GM18526 (cell line): ENCODE measurements around the gene FZR1.

ENCODE experiments used
- POLR2A ChIP-seq: IDR thresholded peaks from 3 replicates; pipeline ENCODE4 v1.6.1; 2011; ENCODE audit not compliant: insufficient read length; ENCODE audit errors: extremely low read depth

FZR1 gene

DNA sequence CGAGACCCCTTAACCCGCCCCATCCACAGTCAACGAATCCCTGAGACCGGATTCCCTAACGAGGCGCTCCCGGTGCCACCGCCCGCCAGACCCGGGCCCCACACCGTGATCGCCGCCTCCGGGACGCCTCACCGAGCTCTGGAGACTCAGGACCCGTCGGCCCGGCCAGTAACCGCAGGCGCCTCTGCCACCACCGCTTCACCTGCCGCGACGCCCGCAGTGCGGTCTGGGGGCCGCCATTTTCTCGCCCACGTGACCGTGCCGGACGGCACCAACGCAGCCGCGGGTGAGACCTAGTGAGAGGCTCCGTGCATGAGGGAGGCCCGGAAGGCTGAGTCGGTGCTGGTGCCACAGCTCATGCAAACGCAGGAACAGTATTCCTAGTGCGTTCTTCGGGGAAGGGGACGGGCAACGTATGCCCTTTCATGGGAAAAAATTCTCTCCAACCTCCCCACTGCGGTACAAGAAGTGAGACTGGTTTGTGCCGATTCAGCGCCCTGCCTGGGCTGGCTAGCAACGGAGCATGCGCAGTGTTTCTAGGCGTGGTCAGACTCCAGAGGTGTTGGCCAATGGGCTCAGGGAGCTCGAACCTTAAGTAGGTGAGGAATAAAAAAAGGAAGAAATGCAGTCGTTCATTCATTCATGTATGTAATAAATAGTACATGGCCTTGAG is 5.5 kb upstream of the FZR1 start, which contains the start of gene DOHH:
Gene DOHH (minus strand): TSS at position 246 of the 673 bp plus-strand sequence. CDS start 3,860 bp downstream, outside the sequence.
- TF ChIP-seq POLR2A = peak; percentile 87

DNA sequence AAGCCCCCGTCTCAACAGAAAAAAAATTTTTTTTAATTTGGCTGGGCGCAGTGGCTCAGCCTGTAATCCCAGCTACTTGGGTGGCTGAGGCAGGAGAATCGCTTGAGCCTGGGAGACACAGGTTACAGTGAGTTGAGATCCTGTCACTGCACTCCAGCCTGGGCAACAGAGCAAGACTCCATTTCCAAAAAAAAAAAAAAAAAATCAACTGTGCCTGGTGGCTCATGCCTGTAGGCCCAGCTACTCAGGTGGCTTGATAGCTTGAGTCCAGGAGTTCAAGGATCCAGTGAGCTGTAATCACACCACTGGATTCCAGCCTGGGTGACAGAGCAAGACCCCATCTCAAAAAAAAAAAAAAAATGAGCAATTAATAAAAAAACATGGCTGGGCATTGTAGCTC is 4.3 kb upstream of the FZR1 start:
- TF ChIP-seq POLR2A = no peak

DNA sequence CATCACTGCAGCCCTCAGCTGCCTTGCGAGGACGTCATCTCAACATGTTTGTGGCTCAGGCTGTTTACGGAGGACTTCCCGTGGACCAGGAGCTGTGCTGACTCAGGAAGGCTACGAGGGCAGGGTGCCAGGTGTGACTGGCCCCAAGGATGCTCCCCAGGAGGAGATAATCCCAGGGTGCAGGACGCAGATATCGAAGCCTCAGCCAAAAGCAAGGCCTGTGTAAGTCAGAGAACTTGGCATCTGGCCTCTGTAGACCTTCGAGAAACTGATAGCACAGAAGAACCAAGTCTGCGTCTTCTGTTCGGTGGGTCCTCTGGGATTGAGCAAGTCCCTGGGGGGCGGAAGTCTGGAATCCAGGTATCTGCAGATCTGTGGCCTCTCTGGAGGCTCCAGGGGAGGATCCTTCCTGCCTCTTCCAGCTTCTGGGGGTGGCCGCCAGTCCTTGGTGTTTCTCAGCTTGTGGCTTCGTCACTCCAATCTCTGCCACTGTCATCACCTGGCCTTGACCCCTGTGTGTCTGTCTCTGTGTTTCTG is 3.0 kb upstream of the FZR1 start:
- no peak for TF ChIP-seq POLR2A

- TF ChIP-seq POLR2A = no peak
These were observed 1.4 kb upstream of the FZR1 start for GRCh38 chr19:3504735-3505134.

DNA sequence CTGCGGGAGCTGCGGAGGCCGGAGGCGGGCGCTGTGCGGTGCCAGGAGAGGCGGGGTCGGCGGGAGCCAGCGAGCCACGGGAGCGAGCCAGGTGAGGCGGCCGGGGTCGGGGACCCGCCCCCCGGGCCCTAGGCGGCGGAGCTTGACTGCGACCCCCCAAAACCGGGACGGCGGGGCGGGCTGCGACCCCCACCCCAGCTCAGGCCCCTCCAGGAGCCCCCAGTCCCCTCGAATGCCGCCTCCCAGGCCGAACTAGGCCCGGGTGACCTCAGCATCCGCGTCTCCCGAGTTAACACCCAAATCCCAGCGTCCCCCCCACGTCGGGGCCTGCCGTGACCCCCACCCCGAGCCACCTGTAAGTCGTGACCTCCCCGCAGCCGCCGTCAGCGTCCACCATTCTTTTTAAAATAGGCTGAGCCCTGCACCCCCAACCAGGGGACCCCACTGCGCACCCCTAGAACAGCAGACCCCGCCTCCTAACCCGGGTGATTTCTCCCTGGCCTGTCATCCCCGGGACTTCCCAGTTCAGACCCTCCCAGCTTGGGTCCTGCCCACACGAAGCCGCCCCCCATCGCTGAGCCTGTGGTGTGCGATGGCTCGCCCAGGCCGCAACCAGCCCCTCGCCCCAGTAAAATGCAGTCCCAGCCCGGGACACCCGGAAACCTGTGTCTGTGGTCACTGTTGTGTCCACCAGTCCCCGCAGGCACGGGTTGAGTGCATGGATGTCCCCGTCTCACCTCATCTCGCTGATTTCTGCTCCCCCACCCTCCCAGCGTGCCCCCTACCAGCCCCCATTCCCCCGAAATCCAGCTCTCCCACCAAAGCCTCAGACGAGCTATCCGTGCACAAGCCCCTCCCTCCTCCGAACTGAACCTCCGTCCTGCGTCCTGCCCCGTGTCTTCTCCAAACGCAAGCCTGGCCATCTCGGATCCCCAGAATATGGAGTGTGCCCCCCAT is 551 bp downstream of the FZR1 start:
- no peak for TF ChIP-seq POLR2A

- TF ChIP-seq POLR2A = no peak
These were observed 1.4 kb downstream of the FZR1 start for GRCh38 chr19:3507371-3508120.

DNA sequence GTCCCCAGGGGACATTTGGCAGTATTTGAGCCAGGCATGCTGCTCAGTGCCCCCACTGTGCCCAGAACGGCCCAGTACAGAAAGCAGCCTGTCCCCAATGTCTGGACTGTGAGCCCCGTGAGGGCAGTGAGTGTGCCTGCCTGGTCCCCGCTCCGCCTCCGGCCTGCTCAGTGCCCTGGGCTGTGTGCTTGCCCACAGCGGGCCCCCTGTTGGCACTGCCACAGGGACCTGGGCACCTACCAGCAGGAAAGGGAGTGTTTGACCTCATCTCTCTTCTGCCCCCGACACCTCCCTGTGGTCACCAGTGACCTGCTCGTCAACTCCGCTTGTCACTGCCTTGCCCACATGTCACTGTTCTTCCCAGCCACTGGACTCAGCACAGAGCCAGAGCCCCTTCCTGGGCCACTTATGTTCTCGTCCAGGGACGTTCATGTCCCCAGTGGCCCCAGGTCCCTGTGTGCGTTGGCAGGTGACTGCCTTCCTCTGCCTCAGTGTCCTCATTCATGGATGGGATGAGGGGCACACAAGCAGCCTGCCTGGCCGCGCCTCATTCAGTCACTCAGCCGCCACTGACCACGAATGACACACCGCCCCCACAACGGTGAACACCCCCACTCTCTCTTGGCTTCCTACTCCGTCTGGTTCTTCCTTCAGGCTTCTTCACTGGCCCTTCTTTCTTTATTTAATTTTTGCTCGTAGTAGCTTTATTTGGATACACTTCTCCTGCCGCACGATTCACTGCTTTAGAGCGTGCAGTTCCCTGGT is 2.8 kb downstream of the FZR1 start:
- TF ChIP-seq POLR2A = no peak

- TF ChIP-seq POLR2A = no peak
These were observed 3.5 kb downstream of the FZR1 start for GRCh38 chr19:3509566-3509989.

- TF ChIP-seq POLR2A = no peak
These were observed 4.6 kb downstream of the FZR1 start for GRCh38 chr19:3510727-3511126.

DNA sequence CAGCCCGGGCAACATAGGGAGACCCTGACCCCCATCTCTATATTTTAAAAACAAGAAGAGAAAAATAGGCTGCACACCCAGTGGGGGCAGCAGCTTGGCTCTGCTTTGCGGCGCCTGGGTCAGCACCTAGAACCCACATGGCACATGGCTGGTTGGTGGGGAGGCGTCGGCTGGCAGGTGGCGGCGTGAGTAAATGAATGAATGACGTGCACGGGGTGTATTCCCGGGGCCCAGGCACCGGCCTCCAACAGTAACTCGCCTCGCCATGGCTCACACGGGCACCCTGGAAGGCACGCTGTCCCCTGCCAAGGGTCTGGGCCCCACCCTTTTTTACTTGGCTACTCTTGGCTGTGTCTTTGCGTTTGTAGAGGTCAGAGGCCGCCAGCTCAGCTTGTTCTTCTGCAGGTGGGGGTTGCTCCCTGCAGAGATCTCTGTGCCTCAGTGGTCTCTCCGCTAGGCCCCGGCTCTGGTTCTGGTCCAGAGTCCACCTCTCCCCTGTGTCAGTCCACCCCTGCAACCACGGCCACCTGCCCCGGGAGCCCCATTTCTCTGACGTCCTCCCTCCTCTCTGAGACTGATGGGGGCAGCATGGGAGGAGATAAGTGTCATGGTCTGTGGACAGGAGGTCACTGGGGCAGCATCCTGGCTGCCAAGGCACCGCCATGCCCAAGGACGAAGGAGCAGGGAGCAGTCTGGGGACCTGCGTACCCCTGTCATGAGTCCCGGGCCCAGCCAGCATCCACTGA is 5.6 kb downstream of the FZR1 start:
- TF ChIP-seq POLR2A = no peak

GRCh38 chr19:3512562-3513228 is 6.6 kb downstream of the FZR1 start:
- no peak for TF ChIP-seq POLR2A

DNA sequence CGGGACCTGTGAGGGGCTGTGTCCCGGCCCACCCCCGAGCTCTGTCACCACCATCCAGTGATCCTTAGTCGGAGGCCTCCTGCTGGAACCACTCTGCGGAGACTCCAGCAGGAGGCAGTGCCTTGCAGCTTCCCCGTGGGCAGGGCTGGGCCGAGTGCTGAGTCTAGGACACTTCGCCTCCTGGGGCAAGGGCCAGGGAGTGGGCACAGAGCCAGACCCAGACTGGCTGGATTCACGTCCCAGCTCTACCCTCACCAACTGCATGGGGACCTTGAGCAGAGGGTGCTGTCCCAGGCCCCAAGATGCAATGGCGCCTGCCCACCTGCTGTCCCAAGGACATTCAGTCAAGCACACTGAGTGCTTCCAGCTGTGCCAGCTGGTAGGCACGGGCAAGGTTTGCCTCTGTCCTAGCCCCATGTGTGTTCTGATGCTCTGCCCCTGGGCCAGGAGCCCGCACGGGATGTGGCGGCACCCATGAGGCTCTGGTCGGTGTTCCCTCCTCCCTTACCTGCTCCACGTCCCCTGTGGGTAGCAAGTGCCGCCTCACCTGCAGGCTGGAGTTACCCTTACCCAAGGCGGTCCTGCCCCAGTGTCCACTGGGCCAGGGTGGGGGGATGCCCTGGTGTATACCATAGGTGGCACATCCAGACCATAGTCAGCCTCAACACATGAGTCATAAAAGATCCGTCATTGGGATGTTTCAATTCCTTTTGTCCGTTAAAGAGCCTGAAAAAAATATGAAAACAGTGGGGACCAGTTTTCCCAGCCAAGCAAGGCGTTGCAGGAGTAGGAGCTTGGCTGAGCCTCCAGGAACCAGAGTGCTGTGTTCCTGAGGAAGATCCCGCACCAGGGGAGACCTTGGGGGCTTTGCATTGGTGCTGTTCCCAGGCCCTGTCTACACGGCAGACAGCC is 7.4 kb downstream of the FZR1 start:
- no peak for TF ChIP-seq POLR2A
